Measurements from ENCODE around the gene RHOBTB3.

The RHOBTB3 gene

GRCh38 chr5:95843733-95844223, 112.6 kb downstream of the RHOBTB3 start:
- DNase-seq, result no peak

- no peak for DNase-seq
These were observed 114.3 kb downstream of the RHOBTB3 start for GRCh38 chr5:95845391-95845790.

All from DMS53 (cell line).